WTC11 (cell line): ENCODE data around the gene DISP3. TPM values are rescaled to one million over a fixed set of nuclear protein-coding genes. Genes with fewer than 3 reads are reported as not detected.

Experiments used
- ATAC-seq: fragments of 200-7000 bp; cut with Tn5 transposase; 2 replicates; pipeline ENCODE4 v1.10.0; 2021; ENCODE audit warnings: mild to moderate bottlenecking, moderate library complexity
- CTCF ChIA-PET: fragments of 300-600 bp; sonication (Branson Sonifier 250); formaldehyde crosslinking; loops from one replicate; lab custom pipeline; 2021; ENCODE audit warnings: antibody characterized with exemption; lab: Charles Lee
- POLR2A ChIA-PET: fragments of 350-600 bp; sonication (Branson Sonifier 250); formaldehyde crosslinking; loops from one replicate; lab custom pipeline; 2021; ENCODE audit warnings: antibody characterized with exemption; lab: Charles Lee
- DNase-seq: peaks from one replicate; pipeline ENCODE4 v3.0.0; 2021; ENCODE audit warnings: low spot score
- H3K27ac Mint-ChIP-seq: 2 replicates; pipeline ENCODE4 v1.8.0; 2021; ENCODE audit warnings: mixed read lengths
- H3K27me3 Mint-ChIP-seq: 2 replicates; pipeline ENCODE4 v1.8.0; 2021; ENCODE audit warnings: low read depth, mild to moderate bottlenecking, moderate library complexity, mixed read lengths
- H3K36me3 Mint-ChIP-seq: 2 replicates; pipeline ENCODE4 v1.8.0; 2021; ENCODE audit warnings: mixed read lengths
- H3K4me1 Mint-ChIP-seq: 2 replicates; pipeline ENCODE4 v1.8.0; 2022; ENCODE audit warnings: mixed read lengths
- H3K4me3 Mint-ChIP-seq: 2 replicates; pipeline ENCODE4 v1.8.0; 2021; ENCODE audit warnings: mild to moderate bottlenecking, moderate library complexity, mixed read lengths
- H3K9me3 Mint-ChIP-seq: 2 replicates; pipeline ENCODE4 v1.8.0; 2021; ENCODE audit warnings: mixed read lengths
- CREB1 ChIP-seq: sonication (generic); formaldehyde crosslinking; IDR thresholded peaks from 2 replicates; pipeline ENCODE4 v1.8.0; 2023; ENCODE audit warnings: mild to moderate bottlenecking, missing genetic modification reagents
- CREM ChIP-seq: sonication (generic); formaldehyde crosslinking; IDR thresholded peaks from 2 replicates; pipeline ENCODE4 v1.8.1; 2022; ENCODE audit warnings: mild to moderate bottlenecking, missing genetic modification reagents, moderate library complexity
- EMX1 ChIP-seq: fragments of 250-450 bp; sonication (Bioruptor Pico); IDR thresholded peaks from 2 replicates; pipeline ENCODE4 v1.8.0; 2021; ENCODE audit warnings: mild to moderate bottlenecking
- GRHL2 ChIP-seq: fragments of 250-450 bp; sonication (Bioruptor Pico); IDR thresholded peaks from 2 replicates; pipeline ENCODE4 v1.8.0; 2022; ENCODE audit warnings: mild to moderate bottlenecking, moderate library complexity; ENCODE audit not compliant: insufficient replicate concordance, severe bottlenecking
- NR1H2 ChIP-seq: sonication (generic); formaldehyde crosslinking; IDR thresholded peaks from 2 replicates; pipeline ENCODE4 v1.9.0; 2021; ENCODE audit warnings: mild to moderate bottlenecking, moderate library complexity, missing genetic modification reagents
- NR3C1 ChIP-seq: sonication (generic); formaldehyde crosslinking; conservative IDR thresholded peaks from 2 replicates; pipeline ENCODE4 v1.8.1; 2023; ENCODE audit warnings: low read depth, mild to moderate bottlenecking, missing genetic modification reagents
- OVOL2 ChIP-seq: fragments of 250-450 bp; sonication (Bioruptor Pico); IDR thresholded peaks from 2 replicates; pipeline ENCODE4 v1.9.0; 2021; ENCODE audit warnings: mild to moderate bottlenecking, borderline replicate concordance
- SMAD3 ChIP-seq: sonication (generic); formaldehyde crosslinking; IDR thresholded peaks from 2 replicates; pipeline ENCODE4 v1.8.0; 2022; ENCODE audit warnings: missing genetic modification reagents, mild to moderate bottlenecking, borderline replicate concordance
- TCF7 ChIP-seq: sonication (generic); formaldehyde crosslinking; IDR thresholded peaks from 2 replicates; pipeline ENCODE4 v1.8.0; 2022; ENCODE audit warnings: mild to moderate bottlenecking, low read depth, missing genetic modification reagents, moderate library complexity
- TEAD1 ChIP-seq: sonication (generic); formaldehyde crosslinking; IDR thresholded peaks from 2 replicates; pipeline ENCODE4 v1.8.0; 2022; ENCODE audit warnings: mild to moderate bottlenecking, missing genetic modification reagents
- TEAD4 ChIP-seq: sonication (generic); formaldehyde crosslinking; IDR thresholded peaks from 2 replicates; pipeline ENCODE4 v1.8.0; 2022; ENCODE audit warnings: mild to moderate bottlenecking, missing genetic modification reagents
- total RNA-seq: library from RNA; stranded (reverse); gene quantifications from 3 replicates; pipeline ENCODE4 v1.2.3, GENCODE V29; 2021
- TF ChIP-seq, protein P1 (sequence below): fragments of 250-450 bp; sonication (Bioruptor Pico); IDR thresholded peaks from 2 replicates; pipeline ENCODE4 v1.9.0; 2021; ENCODE audit warnings: mild to moderate bottlenecking
- TF ChIP-seq, protein P2 (sequence below): sonication (generic); formaldehyde crosslinking; IDR thresholded peaks from 2 replicates; pipeline ENCODE4 v1.8.1; 2022; ENCODE audit warnings: low read depth, missing genetic modification reagents, borderline replicate concordance
- TF ChIP-seq, protein P3 (sequence below): sonication (generic); formaldehyde crosslinking; IDR thresholded peaks from 2 replicates; pipeline ENCODE4 v1.8.0; 2022; ENCODE audit warnings: missing genetic modification reagents
- TF ChIP-seq, protein P4 (sequence below): sonication (generic); formaldehyde crosslinking; IDR thresholded peaks from 2 replicates; pipeline ENCODE4 v1.8.1; 2023; ENCODE audit warnings: mild to moderate bottlenecking, missing genetic modification reagents, moderate library complexity
- TF ChIP-seq, protein P5 (sequence below): sonication (generic); formaldehyde crosslinking; IDR thresholded peaks from 2 replicates; pipeline ENCODE4 v1.8.1; 2022; ENCODE audit warnings: mild to moderate bottlenecking, moderate library complexity, missing genetic modification reagents
- TF ChIP-seq, protein P6 (sequence below): fragments of 200-600 bp; IDR thresholded peaks from 2 replicates; pipeline ENCODE4 v1.8.0; 2022; ENCODE audit warnings: antibody characterized with exemption

Gene DISP3
- total RNA-seq, 1 experiment from 2014 or later, result 6.0 TPM

DNA sequence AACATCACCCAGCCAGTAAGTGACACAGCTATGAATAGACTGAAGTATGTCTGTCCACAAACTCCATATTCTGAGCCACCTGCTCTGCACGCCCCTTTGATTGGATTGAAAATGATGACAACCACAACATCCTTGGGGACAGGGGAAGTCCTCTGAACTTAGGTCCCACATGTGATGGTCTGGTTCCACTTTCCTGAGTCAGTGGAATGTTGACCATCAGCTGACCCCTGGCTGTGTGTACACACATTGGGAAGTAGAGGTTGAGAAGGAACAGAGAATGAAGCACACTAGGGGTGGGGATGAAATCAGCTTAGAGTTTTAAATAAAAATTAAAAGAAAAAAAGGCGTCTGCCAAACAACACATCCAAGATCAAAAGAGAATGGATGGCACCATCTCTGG lies 8.0 kb upstream of the DISP3 start:
- H3K36me3 Mint-ChIP-seq, result no peaks in the 10 kb centered on the region
- TF ChIP-seq, protein P1, sequence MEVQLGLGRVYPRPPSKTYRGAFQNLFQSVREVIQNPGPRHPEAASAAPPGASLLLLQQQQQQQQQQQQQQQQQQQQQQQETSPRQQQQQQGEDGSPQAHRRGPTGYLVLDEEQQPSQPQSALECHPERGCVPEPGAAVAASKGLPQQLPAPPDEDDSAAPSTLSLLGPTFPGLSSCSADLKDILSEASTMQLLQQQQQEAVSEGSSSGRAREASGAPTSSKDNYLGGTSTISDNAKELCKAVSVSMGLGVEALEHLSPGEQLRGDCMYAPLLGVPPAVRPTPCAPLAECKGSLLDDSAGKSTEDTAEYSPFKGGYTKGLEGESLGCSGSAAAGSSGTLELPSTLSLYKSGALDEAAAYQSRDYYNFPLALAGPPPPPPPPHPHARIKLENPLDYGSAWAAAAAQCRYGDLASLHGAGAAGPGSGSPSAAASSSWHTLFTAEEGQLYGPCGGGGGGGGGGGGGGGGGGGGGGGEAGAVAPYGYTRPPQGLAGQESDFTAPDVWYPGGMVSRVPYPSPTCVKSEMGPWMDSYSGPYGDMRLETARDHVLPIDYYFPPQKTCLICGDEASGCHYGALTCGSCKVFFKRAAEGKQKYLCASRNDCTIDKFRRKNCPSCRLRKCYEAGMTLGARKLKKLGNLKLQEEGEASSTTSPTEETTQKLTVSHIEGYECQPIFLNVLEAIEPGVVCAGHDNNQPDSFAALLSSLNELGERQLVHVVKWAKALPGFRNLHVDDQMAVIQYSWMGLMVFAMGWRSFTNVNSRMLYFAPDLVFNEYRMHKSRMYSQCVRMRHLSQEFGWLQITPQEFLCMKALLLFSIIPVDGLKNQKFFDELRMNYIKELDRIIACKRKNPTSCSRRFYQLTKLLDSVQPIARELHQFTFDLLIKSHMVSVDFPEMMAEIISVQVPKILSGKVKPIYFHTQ (CRISPR knock-in tag), result no peak
- TF ChIP-seq CREM (no peak), NR3C1 (no peak), OVOL2 (CRISPR knock-in tag) (no peak), EMX1 (no peak), TEAD4 (CRISPR knock-in tag) (no peak), SMAD3 (no peak), CREB1 (CRISPR knock-in tag) (no peak), NR1H2 (no peak), GRHL2 (CRISPR knock-in tag) (no peak), TCF7 (CRISPR knock-in tag) (no peak), TEAD1 (no peak)
- TF ChIP-seq, protein P2, sequence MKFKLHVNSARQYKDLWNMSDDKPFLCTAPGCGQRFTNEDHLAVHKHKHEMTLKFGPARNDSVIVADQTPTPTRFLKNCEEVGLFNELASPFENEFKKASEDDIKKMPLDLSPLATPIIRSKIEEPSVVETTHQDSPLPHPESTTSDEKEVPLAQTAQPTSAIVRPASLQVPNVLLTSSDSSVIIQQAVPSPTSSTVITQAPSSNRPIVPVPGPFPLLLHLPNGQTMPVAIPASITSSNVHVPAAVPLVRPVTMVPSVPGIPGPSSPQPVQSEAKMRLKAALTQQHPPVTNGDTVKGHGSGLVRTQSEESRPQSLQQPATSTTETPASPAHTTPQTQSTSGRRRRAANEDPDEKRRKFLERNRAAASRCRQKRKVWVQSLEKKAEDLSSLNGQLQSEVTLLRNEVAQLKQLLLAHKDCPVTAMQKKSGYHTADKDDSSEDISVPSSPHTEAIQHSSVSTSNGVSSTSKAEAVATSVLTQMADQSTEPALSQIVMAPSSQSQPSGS (CRISPR knock-in tag), result no peak
- TF ChIP-seq, protein P3, sequence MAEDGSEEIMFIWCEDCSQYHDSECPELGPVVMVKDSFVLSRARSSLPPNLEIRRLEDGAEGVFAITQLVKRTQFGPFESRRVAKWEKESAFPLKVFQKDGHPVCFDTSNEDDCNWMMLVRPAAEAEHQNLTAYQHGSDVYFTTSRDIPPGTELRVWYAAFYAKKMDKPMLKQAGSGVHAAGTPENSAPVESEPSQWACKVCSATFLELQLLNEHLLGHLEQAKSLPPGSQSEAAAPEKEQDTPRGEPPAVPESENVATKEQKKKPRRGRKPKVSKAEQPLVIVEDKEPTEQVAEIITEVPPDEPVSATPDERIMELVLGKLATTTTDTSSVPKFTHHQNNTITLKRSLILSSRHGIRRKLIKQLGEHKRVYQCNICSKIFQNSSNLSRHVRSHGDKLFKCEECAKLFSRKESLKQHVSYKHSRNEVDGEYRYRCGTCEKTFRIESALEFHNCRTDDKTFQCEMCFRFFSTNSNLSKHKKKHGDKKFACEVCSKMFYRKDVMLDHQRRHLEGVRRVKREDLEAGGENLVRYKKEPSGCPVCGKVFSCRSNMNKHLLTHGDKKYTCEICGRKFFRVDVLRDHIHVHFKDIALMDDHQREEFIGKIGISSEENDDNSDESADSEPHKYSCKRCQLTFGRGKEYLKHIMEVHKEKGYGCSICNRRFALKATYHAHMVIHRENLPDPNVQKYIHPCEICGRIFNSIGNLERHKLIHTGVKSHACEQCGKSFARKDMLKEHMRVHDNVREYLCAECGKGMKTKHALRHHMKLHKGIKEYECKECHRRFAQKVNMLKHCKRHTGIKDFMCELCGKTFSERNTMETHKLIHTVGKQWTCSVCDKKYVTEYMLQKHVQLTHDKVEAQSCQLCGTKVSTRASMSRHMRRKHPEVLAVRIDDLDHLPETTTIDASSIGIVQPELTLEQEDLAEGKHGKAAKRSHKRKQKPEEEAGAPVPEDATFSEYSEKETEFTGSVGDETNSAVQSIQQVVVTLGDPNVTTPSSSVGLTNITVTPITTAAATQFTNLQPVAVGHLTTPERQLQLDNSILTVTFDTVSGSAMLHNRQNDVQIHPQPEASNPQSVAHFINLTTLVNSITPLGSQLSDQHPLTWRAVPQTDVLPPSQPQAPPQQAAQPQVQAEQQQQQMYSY (CRISPR knock-in tag), result no peak
- TF ChIP-seq, protein P4, sequence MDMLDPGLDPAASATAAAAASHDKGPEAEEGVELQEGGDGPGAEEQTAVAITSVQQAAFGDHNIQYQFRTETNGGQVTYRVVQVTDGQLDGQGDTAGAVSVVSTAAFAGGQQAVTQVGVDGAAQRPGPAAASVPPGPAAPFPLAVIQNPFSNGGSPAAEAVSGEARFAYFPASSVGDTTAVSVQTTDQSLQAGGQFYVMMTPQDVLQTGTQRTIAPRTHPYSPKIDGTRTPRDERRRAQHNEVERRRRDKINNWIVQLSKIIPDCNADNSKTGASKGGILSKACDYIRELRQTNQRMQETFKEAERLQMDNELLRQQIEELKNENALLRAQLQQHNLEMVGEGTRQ (CRISPR knock-in tag), result no peak
- TF ChIP-seq, protein P5, sequence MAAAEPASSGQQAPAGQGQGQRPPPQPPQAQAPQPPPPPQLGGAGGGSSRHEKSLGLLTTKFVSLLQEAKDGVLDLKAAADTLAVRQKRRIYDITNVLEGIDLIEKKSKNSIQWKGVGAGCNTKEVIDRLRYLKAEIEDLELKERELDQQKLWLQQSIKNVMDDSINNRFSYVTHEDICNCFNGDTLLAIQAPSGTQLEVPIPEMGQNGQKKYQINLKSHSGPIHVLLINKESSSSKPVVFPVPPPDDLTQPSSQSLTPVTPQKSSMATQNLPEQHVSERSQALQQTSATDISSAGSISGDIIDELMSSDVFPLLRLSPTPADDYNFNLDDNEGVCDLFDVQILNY, result no peak
- TF ChIP-seq, protein P6, sequence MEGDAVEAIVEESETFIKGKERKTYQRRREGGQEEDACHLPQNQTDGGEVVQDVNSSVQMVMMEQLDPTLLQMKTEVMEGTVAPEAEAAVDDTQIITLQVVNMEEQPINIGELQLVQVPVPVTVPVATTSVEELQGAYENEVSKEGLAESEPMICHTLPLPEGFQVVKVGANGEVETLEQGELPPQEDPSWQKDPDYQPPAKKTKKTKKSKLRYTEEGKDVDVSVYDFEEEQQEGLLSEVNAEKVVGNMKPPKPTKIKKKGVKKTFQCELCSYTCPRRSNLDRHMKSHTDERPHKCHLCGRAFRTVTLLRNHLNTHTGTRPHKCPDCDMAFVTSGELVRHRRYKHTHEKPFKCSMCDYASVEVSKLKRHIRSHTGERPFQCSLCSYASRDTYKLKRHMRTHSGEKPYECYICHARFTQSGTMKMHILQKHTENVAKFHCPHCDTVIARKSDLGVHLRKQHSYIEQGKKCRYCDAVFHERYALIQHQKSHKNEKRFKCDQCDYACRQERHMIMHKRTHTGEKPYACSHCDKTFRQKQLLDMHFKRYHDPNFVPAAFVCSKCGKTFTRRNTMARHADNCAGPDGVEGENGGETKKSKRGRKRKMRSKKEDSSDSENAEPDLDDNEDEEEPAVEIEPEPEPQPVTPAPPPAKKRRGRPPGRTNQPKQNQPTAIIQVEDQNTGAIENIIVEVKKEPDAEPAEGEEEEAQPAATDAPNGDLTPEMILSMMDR, result no peak
- TF ChIP-seq, all 79 proteins: peak for 0
- H3K4me1 Mint-ChIP-seq, result no peaks in the 10 kb centered on the region
- POLR2A ChIA-PET, result no interaction called here
- CTCF ChIA-PET, result no interaction called here
- no peak overlapping the region for H3K4me3 Mint-ChIP-seq
- DNase-seq (no peak), ATAC-seq (no peak)
- no peak overlapping the region for H3K27ac Mint-ChIP-seq
- no peaks in the 10 kb centered on the region for H3K27me3 Mint-ChIP-seq
- peaks cover 4% of the 10 kb centered on the region; the same call in 1 of the 2 replicates for H3K9me3 Mint-ChIP-seq
